Type B pancreatic cell (in vitro differentiated cells): Measurements from ENCODE around the gene CLEC19A. TPM values are rescaled to one million over a fixed set of nuclear protein-coding genes. Genes with fewer than 3 reads are reported as not detected.

Experiments
- DNase-seq: peaks from one replicate; pipeline ENCODE4 v3.0.0; 2021; ENCODE audit warnings: mixed read lengths; ENCODE audit not compliant: unreplicated experiment; ENCODE audit errors: extremely low spot score
- H3K27ac Mint-ChIP-seq: 2 replicates; pipeline ENCODE4 v1.8.0; 2021; ENCODE audit warnings: mild to moderate bottlenecking, mixed read lengths
- H3K27me3 Mint-ChIP-seq: 2 replicates; pipeline ENCODE4 v1.8.0; 2021; ENCODE audit warnings: mixed read lengths
- H3K36me3 Mint-ChIP-seq: 2 replicates; pipeline ENCODE4 v1.8.0; 2021; ENCODE audit warnings: mixed read lengths
- H3K4me1 Mint-ChIP-seq: one replicate; pipeline ENCODE4 v1.8.0; 2021; ENCODE audit warnings: mixed read lengths; ENCODE audit not compliant: unreplicated experiment
- H3K4me3 Mint-ChIP-seq: 2 replicates; pipeline ENCODE4 v1.8.0; 2021; ENCODE audit warnings: mild to moderate bottlenecking, mixed read lengths
- H3K9me3 Mint-ChIP-seq: 2 replicates; pipeline ENCODE4 v1.8.0; 2021; ENCODE audit warnings: mixed read lengths
- CTCF ChIP-seq: fragments of 200-600 bp; sonication (generic); conservative IDR thresholded peaks from 2 replicates; pipeline ENCODE4 v1.5.0; 2021; ENCODE audit warnings: antibody characterized with exemption, mild to moderate bottlenecking
- total RNA-seq: library from RNA; stranded (reverse); gene quantifications from 2 replicates; pipeline ENCODE4 v1.2.1, GENCODE V29; 2021; ENCODE audit warnings: low replicate concordance

The CLEC19A gene
- total RNA-seq, 1 donor from 2014 or later: not detected

- TF ChIP-seq CTCF: peak; percentile 56
- Mint-ChIP-seq H3K9me3 (no peaks in the 10 kb centered on the region), H3K36me3 (no peaks in the 10 kb centered on the region), H3K4me3 (no peak overlapping the region), H3K4me1 (peaks cover 19% of the 10 kb centered on the region), H3K27ac (no peak overlapping the region), H3K27me3 (peaks cover 6% of the 10 kb centered on the region)
- DNase-seq: no peak
These were observed 1.3 kb downstream of the CLEC19A start for GRCh38 chr16:19286827-19287226.

- Mint-ChIP-seq H3K4me3 (no peak overlapping the region), H3K4me1 (peaks cover 19% of the 10 kb centered on the region), H3K27ac (no peak overlapping the region), H3K27me3 (peaks cover 6% of the 10 kb centered on the region), H3K36me3 (no peaks in the 10 kb centered on the region), H3K9me3 (no peaks in the 10 kb centered on the region)
- no peak for DNase-seq
- no peak for TF ChIP-seq CTCF
These were observed 1.7 kb downstream of the CLEC19A start for GRCh38 chr16:19287241-19287640.

GRCh38 chr16:19288872-19289799, 3.6 kb downstream of the CLEC19A start:
- peaks cover 17% of the 10 kb centered on the region for H3K4me1 Mint-ChIP-seq
- H3K27ac Mint-ChIP-seq: no peak overlapping the region
- H3K4me3 Mint-ChIP-seq: no peak overlapping the region
- no peaks in the 10 kb centered on the region for H3K9me3 Mint-ChIP-seq
- H3K36me3 Mint-ChIP-seq: no peaks in the 10 kb centered on the region
- TF ChIP-seq CTCF: no peak
- DNase-seq: no peak
- H3K27me3 Mint-ChIP-seq: peaks cover 6% of the 10 kb centered on the region

GRCh38 chr16:19289811-19290485, 4.4 kb downstream of the CLEC19A start:
- no peak overlapping the region for H3K27ac Mint-ChIP-seq
- H3K27me3 Mint-ChIP-seq: peaks cover 12% of the 10 kb centered on the region
- H3K36me3 Mint-ChIP-seq: no peaks in the 10 kb centered on the region
- no peak for TF ChIP-seq CTCF
- no peak overlapping the region for H3K4me3 Mint-ChIP-seq
- no peak for DNase-seq
- H3K4me1 Mint-ChIP-seq: peaks cover 25% of the 10 kb centered on the region
- H3K9me3 Mint-ChIP-seq: no peaks in the 10 kb centered on the region

GRCh38 chr16:19290860-19291259, 5.3 kb downstream of the CLEC19A start:
- Mint-ChIP-seq H3K27ac (no peak overlapping the region), H3K4me1 (peaks cover 25% of the 10 kb centered on the region), H3K4me3 (no peak overlapping the region)

More at GRCh38 chr16:19290860-19291259, 5.3 kb downstream of the CLEC19A start:
- Mint-ChIP-seq H3K9me3 (no peaks in the 10 kb centered on the region), H3K27me3 (peaks cover 12% of the 10 kb centered on the region), H3K36me3 (no peaks in the 10 kb centered on the region)
- TF ChIP-seq CTCF: no peak
- no peak for DNase-seq
